Trophoblast cell (in vitro differentiated cells and primary cell): ENCODE measurements around the gene FBXO48.

Experiments used
- DNase-seq, 2 donors: peaks; one replicate each; pipeline ENCODE4 v3.0.0-alpha.2; 2016
- H2AFZ ChIP-seq: 2 replicates; pipeline ENCODE4 v1.6.1; 2013; ENCODE audit warnings: low read length, moderate library complexity, mild to moderate bottlenecking; ENCODE audit not compliant: insufficient read depth, poor library complexity
- H2AK5ac ChIP-seq: 2 replicates; pipeline ENCODE4 v1.6.1; 2013; ENCODE audit warnings: mild to moderate bottlenecking, low read length
- H2BK120ac ChIP-seq: 2 replicates; pipeline ENCODE4 v1.6.1; 2013; ENCODE audit warnings: low read length, mild to moderate bottlenecking, moderate library complexity; ENCODE audit not compliant: insufficient read depth, poor library complexity
- H2BK12ac ChIP-seq: 2 replicates; pipeline ENCODE4 v1.6.1; 2013; ENCODE audit warnings: mild to moderate bottlenecking, low read length, moderate library complexity
- H2BK5ac ChIP-seq: 2 replicates; pipeline ENCODE4 v1.6.1; 2013; ENCODE audit warnings: low read length, low read depth, moderate library complexity, mild to moderate bottlenecking; ENCODE audit not compliant: poor library complexity
- H3K14ac ChIP-seq: 2 replicates; pipeline ENCODE4 v1.6.1; 2013; ENCODE audit warnings: mild to moderate bottlenecking, low read length
- H3K18ac ChIP-seq: 2 replicates; pipeline ENCODE4 v1.6.1; 2013; ENCODE audit warnings: mild to moderate bottlenecking, low read length
- H3K23ac ChIP-seq: 2 replicates; pipeline ENCODE4 v1.6.1; 2013; ENCODE audit warnings: low read length
- H3K27ac ChIP-seq: 2 replicates; pipeline ENCODE4 v1.5.1; 2013; ENCODE audit warnings: low read depth, mild to moderate bottlenecking, inconsistent platforms, low read length, moderate library complexity
- H3K27me3 ChIP-seq: 2 replicates; pipeline ENCODE4 v1.6.1; 2013; ENCODE audit warnings: inconsistent platforms, mild to moderate bottlenecking, low read length, moderate library complexity; ENCODE audit not compliant: insufficient read depth
- H3K36me3 ChIP-seq, 2 experiments: 1 replicate in 1 of 2; 2 replicates in 1 of 2; pipeline ENCODE4 v1.6.1; 2013; ENCODE audit warnings: low read length in 2 of 2, mild to moderate bottlenecking in 2 of 2, moderate library complexity in 1 of 2; ENCODE audit not compliant: insufficient read depth in 2 of 2, control insufficient read depth in 1 of 2
- H3K4ac ChIP-seq: 2 replicates; pipeline ENCODE4 v1.6.1; 2013; ENCODE audit warnings: low read depth, mild to moderate bottlenecking, low read length, moderate library complexity
- H3K4me1 ChIP-seq, 2 experiments: 1 replicate in 1 of 2; 2 replicates in 1 of 2; pipeline ENCODE4 v1.6.1; 2013; ENCODE audit warnings: low read length in 2 of 2, mild to moderate bottlenecking in 2 of 2, moderate library complexity in 1 of 2; ENCODE audit not compliant: insufficient read depth in 2 of 2, control insufficient read depth in 1 of 2
- H3K4me2 ChIP-seq: 2 replicates; pipeline ENCODE4 v1.6.1; 2013; ENCODE audit warnings: inconsistent platforms, mild to moderate bottlenecking, low read length, moderate library complexity
- H3K4me3 ChIP-seq: 2 replicates; pipeline ENCODE4 v1.5.1; 2013; ENCODE audit warnings: mild to moderate bottlenecking, low read depth, low read length, inconsistent platforms
- H3K79me1 ChIP-seq: one replicate; pipeline ENCODE4 v1.6.1; 2013; ENCODE audit warnings: low read length
- H3K79me2 ChIP-seq: 2 replicates; pipeline ENCODE4 v1.6.1; 2013; ENCODE audit warnings: low read length, mild to moderate bottlenecking; ENCODE audit not compliant: control insufficient read depth, insufficient read depth, poor library complexity
- H3K9ac ChIP-seq: 2 replicates; pipeline ENCODE4 v1.6.1; 2013; ENCODE audit warnings: mild to moderate bottlenecking, low read length
- H3K9me3 ChIP-seq: 2 replicates; pipeline ENCODE4 v1.6.1; 2013; ENCODE audit warnings: low read depth, mild to moderate bottlenecking, control low read depth, inconsistent platforms, low read length; ENCODE audit not compliant: insufficient read depth
- H4K12ac ChIP-seq: 2 replicates; pipeline ENCODE4 v1.6.1; 2013; ENCODE audit warnings: low read depth, mild to moderate bottlenecking, low read length, moderate library complexity
- H4K8ac ChIP-seq: 2 replicates; pipeline ENCODE4 v1.6.1; 2013; ENCODE audit warnings: low read depth, mild to moderate bottlenecking, low read length, moderate library complexity
- H4K91ac ChIP-seq: one replicate; pipeline ENCODE4 v1.6.1; 2013; ENCODE audit warnings: low read depth, mild to moderate bottlenecking, low read length, moderate library complexity
- WGBS: extraction: QIAGEN DNeasy Blood & Tissue Kit; methylation state at CpG from one replicate; pipeline ENCODE4 v1.1.7; 2013; ENCODE audit warnings: missing lambda C conversion rate; ENCODE audit not compliant: insufficient read length, insufficient coverage; ENCODE audit errors: extremely low coverage; 5-methylcytosine and 5-hydroxymethylcytosine counted together

FBXO48 gene

GRCh38 chr2:68466361-68466777, 725 bp downstream of the FBXO48 start:
- no peak overlapping the region for H4K91ac ChIP-seq
- H2BK12ac ChIP-seq: no peak overlapping the region
- no peak overlapping the region for H2AK5ac ChIP-seq
- no peak overlapping the region for H3K23ac ChIP-seq
- H3K4me1 ChIP-seq: no peaks in the 10 kb centered on the region
- H4K8ac ChIP-seq: no peak overlapping the region
- WGBS: no CpG with 5 or more reads among the region's 11 CpGs
- no peaks in the 10 kb centered on the region for H3K36me3 ChIP-seq
- H3K4me3 ChIP-seq: no peak overlapping the region
- no peak overlapping the region for H2BK120ac ChIP-seq
- peak overlapping the region; percentile 77 for H3K9ac ChIP-seq
- no peak overlapping the region for H3K27ac ChIP-seq
- no peak overlapping the region for H3K4ac ChIP-seq
- H3K18ac ChIP-seq: no peak overlapping the region
- H3K79me2 ChIP-seq: peaks cover 8% of the 10 kb centered on the region
- no peaks in the 10 kb centered on the region for H3K27me3 ChIP-seq
- H2AFZ ChIP-seq: peak overlapping the region; percentile 95
- H3K9me3 ChIP-seq: no peaks in the 10 kb centered on the region
- peaks cover 8% of the 10 kb centered on the region for H3K79me1 ChIP-seq
- H3K4me2 ChIP-seq: peak overlapping the region; percentile 77
- H2BK5ac ChIP-seq: no peak overlapping the region
- H4K12ac ChIP-seq: peak overlapping the region; percentile 44
- DNase-seq: peak; percentile 17 to 49
- no peak overlapping the region for H3K14ac ChIP-seq

DNA sequence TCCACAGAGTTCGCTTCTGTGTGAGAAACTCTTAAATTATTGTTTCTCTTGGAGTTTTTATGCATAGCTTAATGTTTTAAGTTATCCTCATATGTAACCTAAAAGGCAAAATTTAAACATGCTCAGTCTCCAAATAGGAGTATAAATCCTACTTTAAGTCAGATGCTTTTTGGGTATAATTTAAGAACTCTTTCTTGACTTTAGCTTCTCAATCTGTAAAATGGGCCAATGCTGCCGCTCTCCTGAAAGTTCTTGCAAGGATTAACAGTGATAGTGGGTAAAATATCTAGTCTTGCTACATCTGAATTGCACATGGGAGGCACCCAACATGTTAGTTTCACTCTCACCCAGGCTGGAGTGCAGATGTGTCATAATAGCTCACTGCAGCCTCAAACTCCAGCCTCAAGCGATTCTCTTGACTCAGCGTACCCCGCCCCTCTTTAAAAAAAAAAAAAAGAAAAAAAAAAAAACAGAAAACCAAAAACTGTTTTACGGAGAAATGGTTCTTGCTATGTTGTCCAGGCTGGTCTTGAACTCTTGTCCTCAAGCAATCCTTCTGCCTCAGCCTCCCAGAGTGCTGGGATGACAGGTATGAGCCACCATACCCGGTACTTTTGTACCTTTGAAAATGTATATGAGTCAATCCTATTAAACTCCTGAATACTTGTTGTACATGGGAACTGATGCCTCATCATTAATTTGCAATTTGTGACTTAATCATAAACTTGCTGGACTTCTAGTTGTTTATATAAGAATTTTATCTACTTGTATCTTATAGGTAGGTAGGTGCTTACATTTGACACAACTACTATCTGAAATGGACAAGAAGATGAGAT, 1.8 kb downstream of the FBXO48 start:
- H3K4me2 ChIP-seq: no peak overlapping the region
- H4K91ac ChIP-seq: no peak overlapping the region
- H3K79me1 ChIP-seq: peaks cover 8% of the 10 kb centered on the region
- no peak overlapping the region for H2BK12ac ChIP-seq
- H3K4me1 ChIP-seq: no peaks in the 10 kb centered on the region
- H3K4me3 ChIP-seq: no peak overlapping the region
- H3K14ac ChIP-seq: no peak overlapping the region
- H3K27me3 ChIP-seq: no peaks in the 10 kb centered on the region
- H4K8ac ChIP-seq: no peak overlapping the region
- no peaks in the 10 kb centered on the region for H3K9me3 ChIP-seq
- H2AFZ ChIP-seq: no peak overlapping the region
- H2BK5ac ChIP-seq: no peak overlapping the region
- H2BK120ac ChIP-seq: no peak overlapping the region
- H3K9ac ChIP-seq: no peak overlapping the region
- H3K27ac ChIP-seq: no peak overlapping the region
- no peaks in the 10 kb centered on the region for H3K36me3 ChIP-seq
- peaks cover 8% of the 10 kb centered on the region for H3K79me2 ChIP-seq
- H3K4ac ChIP-seq: no peak overlapping the region
- H3K23ac ChIP-seq: no peak overlapping the region
- DNase-seq: peak in 1 of 2 donors; percentile 31
- no peak overlapping the region for H3K18ac ChIP-seq
- no peak overlapping the region for H4K12ac ChIP-seq
- no CpG with 5 or more reads among the region's 7 CpGs for WGBS
- no peak overlapping the region for H2AK5ac ChIP-seq

- H3K14ac ChIP-seq: no peak overlapping the region
- no peak overlapping the region for H2BK5ac ChIP-seq
- no peak overlapping the region for H3K4me3 ChIP-seq
- no CpG with 5 or more reads among the region's 5 CpGs for WGBS
- H3K27me3 ChIP-seq: no peaks in the 10 kb centered on the region
- H3K9ac ChIP-seq: no peak overlapping the region
- H2BK12ac ChIP-seq: no peak overlapping the region
- H3K23ac ChIP-seq: no peak overlapping the region
- H3K79me1 ChIP-seq: peaks cover 8% of the 10 kb centered on the region
- no peak overlapping the region for H3K4ac ChIP-seq
- no peaks in the 10 kb centered on the region for H3K36me3 ChIP-seq
- no peak overlapping the region for H3K27ac ChIP-seq
- H2BK120ac ChIP-seq: no peak overlapping the region
- no peaks in the 10 kb centered on the region for H3K9me3 ChIP-seq
- H2AK5ac ChIP-seq: no peak overlapping the region
- H3K4me2 ChIP-seq: no peak overlapping the region
- H3K18ac ChIP-seq: no peak overlapping the region
- H3K79me2 ChIP-seq: peaks cover 8% of the 10 kb centered on the region
- peak; percentile 12 to 73 for DNase-seq
- H4K12ac ChIP-seq: no peak overlapping the region
- H4K8ac ChIP-seq: no peak overlapping the region
- no peak overlapping the region for H2AFZ ChIP-seq
- no peak overlapping the region for H4K91ac ChIP-seq
- no peaks in the 10 kb centered on the region for H3K4me1 ChIP-seq
Observed at GRCh38 chr2:68464651-68465050, 2.4 kb downstream of the FBXO48 start.

DNA sequence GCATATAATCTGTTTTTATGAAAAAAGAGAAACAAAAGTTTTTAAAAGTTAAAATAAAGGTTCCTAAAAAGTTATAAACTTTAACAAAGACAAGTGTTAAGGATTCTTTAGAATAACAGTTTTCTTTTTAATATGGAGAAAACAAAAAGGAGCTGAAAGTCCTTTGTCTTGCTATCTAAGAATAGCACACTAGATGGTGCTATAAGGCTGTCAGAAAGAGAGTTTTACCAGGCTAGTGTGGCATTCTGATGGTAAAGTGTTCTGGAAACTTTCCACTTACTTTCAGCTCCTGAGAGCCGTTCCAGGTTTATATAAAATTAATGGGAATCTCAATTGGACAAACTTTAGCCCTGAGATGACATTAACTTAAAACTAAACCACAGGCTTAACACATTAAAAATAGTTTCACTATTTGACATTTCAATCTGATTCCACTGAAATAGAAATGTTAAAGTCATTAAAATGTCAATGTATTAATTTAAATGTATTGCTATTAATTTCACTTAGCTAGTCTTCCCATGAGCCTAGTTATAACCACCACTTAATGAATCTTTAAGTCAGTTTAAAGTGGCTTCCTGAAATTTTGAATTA, 3.7 kb downstream of the FBXO48 start:
- no peak overlapping the region for H2BK5ac ChIP-seq
- no peak overlapping the region for H2AK5ac ChIP-seq
- no peak overlapping the region for H4K91ac ChIP-seq
- H2BK12ac ChIP-seq: no peak overlapping the region
- no CpG with 5 or more reads among the region's 1 CpG for WGBS
- H2AFZ ChIP-seq: no peak overlapping the region
- no peak overlapping the region for H3K4me3 ChIP-seq
- H2BK120ac ChIP-seq: no peak overlapping the region
- no peak overlapping the region for H3K23ac ChIP-seq
- H3K18ac ChIP-seq: no peak overlapping the region
- no peaks in the 10 kb centered on the region for H3K4me1 ChIP-seq
- no peak overlapping the region for H3K14ac ChIP-seq
- H3K4ac ChIP-seq: no peak overlapping the region
- peaks cover 8% of the 10 kb centered on the region for H3K79me2 ChIP-seq
- no peak overlapping the region for H3K27ac ChIP-seq
- H4K8ac ChIP-seq: no peak overlapping the region
- peaks cover 8% of the 10 kb centered on the region for H3K79me1 ChIP-seq
- no peaks in the 10 kb centered on the region for H3K36me3 ChIP-seq
- no peaks in the 10 kb centered on the region for H3K27me3 ChIP-seq
- H4K12ac ChIP-seq: no peak overlapping the region
- no peak overlapping the region for H3K4me2 ChIP-seq
- DNase-seq: peak in 1 of 2 donors; percentile 85
- no peak overlapping the region for H3K9ac ChIP-seq
- no peaks in the 10 kb centered on the region for H3K9me3 ChIP-seq
